IMR-90 (cell line): ENCODE data around the gene PSMD1. TPM values are rescaled to one million over a fixed set of nuclear protein-coding genes. Genes with fewer than 3 reads are reported as not detected.

Experiments
- ATAC-seq: fragments of 200-7000 bp; cut with Tn5 transposase; 2 replicates; pipeline ENCODE4 v1.9.1; 2020; ENCODE audit warnings: low read depth, mild to moderate bottlenecking, moderate library complexity
- BruUV-seq: library from RNA; stranded (reverse); fragments of 400-500 nt; replicated peaks from 2 replicates; lab custom pipeline; 2021; lab: Mats Ljungman, UMichigan
- CTCF ChIA-PET: fragments of 300-600 bp; formaldehyde crosslinking; extraction: SDS; loops from one replicate; lab custom pipeline; 2021; ENCODE audit warnings: antibody characterized with exemption; lab: Yijun Ruan, JAX
- POLR2A ChIA-PET: fragments of 300-600 bp; sonication (Branson Sonifier 250); formaldehyde crosslinking; loops from one replicate; lab custom pipeline; 2022; ENCODE audit warnings: antibody characterized with exemption; ENCODE audit not compliant: unreplicated experiment; lab: Charles Lee
- DNase-seq: peaks from one replicate; pipeline ENCODE4 v3.0.0; 2013
- H2AFZ ChIP-seq: replicated peaks from 2 replicates; pipeline ENCODE3; 2013; ENCODE audit warnings: low read length, mild to moderate bottlenecking; ENCODE audit not compliant: poor library complexity
- H2AK5ac ChIP-seq: 2 replicates; pipeline ENCODE4 v1.6.1; 2013; ENCODE audit warnings: low read depth, low read length, inconsistent platforms
- H2AK9ac ChIP-seq: replicated peaks from 2 replicates; pipeline ENCODE3; 2013; ENCODE audit warnings: mild to moderate bottlenecking, low read depth, low read length, moderate library complexity; ENCODE audit not compliant: poor library complexity
- H2BK120ac ChIP-seq: 2 replicates; pipeline ENCODE4 v1.6.1; 2013; ENCODE audit warnings: low read depth, low read length, inconsistent platforms
- H2BK15ac ChIP-seq: 3 replicates; pipeline ENCODE4 v1.6.1; 2013; ENCODE audit warnings: low read depth, low read length, inconsistent platforms
- H2BK20ac ChIP-seq: 2 replicates; pipeline ENCODE4 v1.6.1; 2013; ENCODE audit warnings: low read depth, mild to moderate bottlenecking, inconsistent platforms, low read length, moderate library complexity
- H2BK5ac ChIP-seq: 2 replicates; pipeline ENCODE4 v1.6.1; 2013; ENCODE audit warnings: mild to moderate bottlenecking, low read depth, low read length, inconsistent platforms; ENCODE audit not compliant: poor library complexity, severe bottlenecking
- H3K14ac ChIP-seq: replicated peaks from 2 replicates; pipeline ENCODE4 v1.6.1; 2013; ENCODE audit warnings: low read depth, low read length, inconsistent platforms
- H3K18ac ChIP-seq: 2 replicates; pipeline ENCODE4 v1.6.1; 2013; ENCODE audit warnings: low read depth, low read length, control low read depth
- H3K23ac ChIP-seq: 2 replicates; pipeline ENCODE4 v1.6.1; 2013; ENCODE audit warnings: low read depth, low read length, inconsistent platforms
- H3K27ac ChIP-seq: 2 replicates; pipeline ENCODE4 v1.5.1; 2013; ENCODE audit warnings: mild to moderate bottlenecking, control low read depth, low read length; ENCODE audit not compliant: insufficient read depth
- H3K27me3 ChIP-seq: 2 replicates; pipeline ENCODE4 v1.6.1; 2013; ENCODE audit warnings: low read length; ENCODE audit not compliant: control insufficient read depth, insufficient read depth
- H3K36me3 ChIP-seq: 2 replicates; pipeline ENCODE4 v1.6.1; 2013; ENCODE audit warnings: low read length, mixed read lengths; ENCODE audit not compliant: control insufficient read depth, insufficient read depth
- H3K4ac ChIP-seq: 2 replicates; pipeline ENCODE4 v1.6.1; 2013; ENCODE audit warnings: low read depth, low read length, inconsistent platforms
- H3K4me1 ChIP-seq: 2 replicates; pipeline ENCODE4 v1.6.1; 2013; ENCODE audit warnings: low read length, mixed read lengths; ENCODE audit not compliant: control insufficient read depth, insufficient read depth
- H3K4me2 ChIP-seq: 2 replicates; pipeline ENCODE4 v1.6.1; 2013; ENCODE audit warnings: low read depth, mild to moderate bottlenecking, control low read depth, low read length, moderate library complexity
- H3K4me3 ChIP-seq: 2 replicates; pipeline ENCODE4 v1.5.1; 2013; ENCODE audit warnings: low read depth, mild to moderate bottlenecking, control low read depth, low read length, moderate library complexity; ENCODE audit not compliant: insufficient read depth
- H3K56ac ChIP-seq: 2 replicates; pipeline ENCODE4 v1.6.1; 2013; ENCODE audit warnings: low read length, inconsistent platforms; ENCODE audit not compliant: insufficient read depth; ENCODE audit errors: extremely low read depth
- H3K79me1 ChIP-seq, 2 experiments: 2 replicates each; pipeline ENCODE4 v1.6.1; 2013; ENCODE audit warnings: low read length in 2 of 2, inconsistent platforms in 1 of 2, low read depth in 1 of 2
- H3K9ac ChIP-seq: 2 replicates; pipeline ENCODE4 v1.6.1; 2013; ENCODE audit warnings: low read depth, low read length, control low read depth
- H3K9me1 ChIP-seq: 2 replicates; pipeline ENCODE4 v1.6.1; 2013; ENCODE audit warnings: low read length, inconsistent platforms; ENCODE audit not compliant: insufficient read depth
- H3K9me3 ChIP-seq: 2 replicates; pipeline ENCODE4 v1.6.1; 2013; ENCODE audit warnings: low read length; ENCODE audit not compliant: control insufficient read depth, insufficient read depth
- H4K20me1 ChIP-seq: 2 replicates; pipeline ENCODE4 v1.6.1; 2013; ENCODE audit warnings: low read length, inconsistent platforms; ENCODE audit not compliant: insufficient read depth
- H4K5ac ChIP-seq: 2 replicates; pipeline ENCODE4 v1.6.1; 2013; ENCODE audit warnings: mild to moderate bottlenecking, low read depth, low read length, control low read depth
- H4K8ac ChIP-seq, 2 experiments: 2 replicates each; pipeline ENCODE4 v1.6.1; 2013; ENCODE audit warnings: low read depth in 2 of 2, low read length in 2 of 2, control low read depth in 1 of 2, inconsistent platforms in 1 of 2
- H4K91ac ChIP-seq: 2 replicates; pipeline ENCODE4 v1.6.1; 2013; ENCODE audit warnings: low read depth, low read length, inconsistent platforms; ENCODE audit not compliant: insufficient read depth
- CEBPB ChIP-seq: IDR thresholded peaks from 2 replicates; pipeline ENCODE4 v1.6.1; 2012; ENCODE audit warnings: low read depth, low read length, improper control_type of control experiment
- CHD1 ChIP-seq: IDR thresholded peaks from 2 replicates; pipeline ENCODE4 v1.6.1; 2012; ENCODE audit warnings: low read depth, low read length, improper control_type of control experiment
- CTCF ChIP-seq: conservative IDR thresholded peaks from 2 replicates; pipeline ENCODE4 v1.5.1; 2012; ENCODE audit warnings: mild to moderate bottlenecking, low read depth, low read length, improper control_type of control experiment
- FOS ChIP-seq: fragments of 150-350 bp; IDR thresholded peaks from 2 replicates; pipeline ENCODE4 v1.6.1; 2016; ENCODE audit warnings: low read depth, low read length
- MAFK ChIP-seq: IDR thresholded peaks from 2 replicates; pipeline ENCODE4 v1.6.1; 2012; ENCODE audit warnings: low read depth, low read length, improper control_type of control experiment
- MAZ ChIP-seq: IDR thresholded peaks from 2 replicates; pipeline ENCODE4 v1.6.1; 2012; ENCODE audit warnings: low read depth, mild to moderate bottlenecking, low read length, improper control_type of control experiment, moderate library complexity, borderline replicate concordance
- MXI1 ChIP-seq: IDR thresholded peaks from 2 replicates; pipeline ENCODE4 v1.6.1; 2012; ENCODE audit warnings: low read depth, mild to moderate bottlenecking, low read length, moderate library complexity, borderline replicate concordance
- NFE2L2 ChIP-seq: fragments of 150-350 bp; IDR thresholded peaks from 2 replicates; pipeline ENCODE4 v1.6.1; 2016; ENCODE audit warnings: low read depth, mild to moderate bottlenecking, low read length
- RAD21 ChIP-seq: IDR thresholded peaks from 2 replicates; pipeline ENCODE4 v1.6.1; 2012; ENCODE audit warnings: low read length, improper control_type of control experiment
- RFX5 ChIP-seq: IDR thresholded peaks from 2 replicates; pipeline ENCODE4 v1.8.0; 2012; ENCODE audit warnings: low read depth, mild to moderate bottlenecking, low read length, moderate library complexity
- SMC3 ChIP-seq: fragments of 150-350 bp; IDR thresholded peaks from 2 replicates; pipeline ENCODE4 v1.6.1; 2016; ENCODE audit warnings: low read depth, mild to moderate bottlenecking, antibody characterized with exemption, low read length, moderate library complexity
- USF2 ChIP-seq: fragments of 150-350 bp; IDR thresholded peaks from 2 replicates; pipeline ENCODE4 v1.6.1; 2017; ENCODE audit warnings: mild to moderate bottlenecking, antibody characterized with exemption, low read length, low read depth
- WGBS, 2 experiments: methylation state at CpG; one replicate each; pipeline versions ENCODE4 v1.1.5 to v1.1.7; 2013; ENCODE audit warnings: missing lambda C conversion rate in 2 of 2; ENCODE audit not compliant: insufficient read length in 1 of 2; ENCODE audit errors: extremely low coverage in 2 of 2; 5-methylcytosine and 5-hydroxymethylcytosine counted together
- dilution Hi-C: fragments of 300-500 bp; cut with HindIII; formaldehyde crosslinking; loops from one replicate; pipeline ENCODE4 v1.14.3; 2018; ENCODE audit warnings: low sequenced_read_pairs; ENCODE audit not compliant: unreplicated experiment
- in situ Hi-C: fragments of 300-500 bp; cut with MboI; formaldehyde crosslinking; loops from 3 replicates; pipeline ENCODE4 v1.14.3; 2019; ENCODE audit warnings: low sequenced_read_pairs, inconsistent platforms, mixed read lengths
- intact Hi-C: fragments of 100-400 bp; cut with micrococcal nuclease; formaldehyde crosslinking; loops from 2 replicates; pipeline ENCODE4 v1.10.0; 2022
- polyA plus RNA-seq, 3 experiments: library from polyadenylated mRNA; depleted of rRNA; stranded (reverse); fragments of >200 nt; gene quantifications; 2 replicates each; pipeline ENCODE4 v1.2.3, GENCODE V29; 2012; ENCODE audit warnings: low replicate concordance in 1 of 3
- total RNA-seq: library from RNA; depleted of rRNA; stranded (reverse); fragments of >200 nt; gene quantifications from 2 replicates; pipeline ENCODE4 v1.2.3, GENCODE V29; 2012

The PSMD1 gene
- total and polyA plus RNA-seq, 2 of the 4 experiments (the other 2 are of a cell fraction) = 89.8 to 181 TPM

- Histone ChIP-seq H3K9me3 (no peaks in the 10 kb centered on the region), H2BK20ac (no peak overlapping the region), H3K36me3 (no peaks in the 10 kb centered on the region), H3K18ac (no peak overlapping the region), H3K9me1 (no peaks in the 10 kb centered on the region), H4K8ac (no peak overlapping the region), H3K4me3 (no peak overlapping the region), H2BK5ac (no peak overlapping the region), H2AFZ (no peak overlapping the region), H3K79me1 (no peaks in the 10 kb centered on the region), H3K4ac (0 out of 2 replicates have a peak overlapping the region, but pooled peaks have one; percentile 7), H2BK15ac (no peak overlapping the region; the same call in 2 of the 3 replicates), H3K56ac (no peak overlapping the region), H4K91ac (0 out of 2 replicates have a peak overlapping the region, but pooled peaks have one; percentile 49), H3K27me3 (no peaks in the 10 kb centered on the region), H3K14ac (0 out of 2 replicates have a peak overlapping the region, but pooled peaks have one; percentile 25), H2AK5ac (0 out of 2 replicates have a peak overlapping the region, but pooled peaks have one; percentile 23), H3K23ac (no peak overlapping the region), H2BK120ac (peak overlapping the region; percentile 27; the same call in 1 of the 2 replicates), H4K5ac (no peak overlapping the region), H2AK9ac (peak overlapping the region; percentile 71), H3K4me2 (no peak overlapping the region), H3K4me1 (peaks cover 10% of the 10 kb centered on the region), H3K9ac (no peak overlapping the region), H3K27ac (no peak overlapping the region), H4K20me1 (no peaks in the 10 kb centered on the region)
- dilution Hi-C loops = no loop called here
- ChIA-PET POLR2A (no interaction called here), CTCF (no interaction called here)
- BruUV-seq = no TSS peak
- intact Hi-C loops = no loop called here
- TF ChIP-seq RAD21 (no peak), CTCF (no peak), FOS (no peak), MAZ (no peak), MXI1 (no peak), NFE2L2 (no peak), MAFK (no peak), CHD1 (no peak), CEBPB (no peak), SMC3 (no peak), RFX5 (no peak), USF2 (no peak)
- WGBS, 2 experiments = no CpG with 5 or more reads among the region's 4 CpGs
- ATAC-seq (no peak), DNase-seq (no peak)
- in situ Hi-C loops = no loop called here
These were observed 127.7 kb downstream of the PSMD1 start for GRCh38 chr2:231184319-231184718.
